PC-9 (cell line): ENCODE data around the gene SMAD1. TPM values are rescaled to one million over a fixed set of nuclear protein-coding genes. Genes with fewer than 3 reads are reported as not detected.

ENCODE experiments used
- BruUV-seq: library from RNA; stranded (reverse); fragments of 400-500 nt; replicated peaks from 2 replicates; lab custom pipeline; 2021; lab: Mats Ljungman, UMichigan
- CTCF ChIA-PET: fragments of 300-600 bp; sonication (Branson Sonifier 250); formaldehyde crosslinking; loops from one replicate; lab custom pipeline; 2022; ENCODE audit warnings: antibody characterized with exemption; lab: Charles Lee
- POLR2A ChIA-PET: fragments of 300-600 bp; sonication (Branson Sonifier 250); formaldehyde crosslinking; loops from one replicate; lab custom pipeline; 2022; ENCODE audit warnings: antibody characterized with exemption; ENCODE audit not compliant: unreplicated experiment; lab: Charles Lee
- DNase-seq, 2 experiments: peaks; one replicate each; pipeline versions ENCODE4 v3.0.0 to v3.0.0-alpha.2; 2015 to 2022; ENCODE audit warnings: mixed read lengths in 1 of 2
- H2AFZ ChIP-seq: fragments of 200-600 bp; sonication (generic); 2 replicates; pipeline ENCODE4 v1.8.1; 2017; ENCODE audit warnings: antibody characterized with exemption
- H3F3A ChIP-seq: fragments of 200-600 bp; sonication (generic); 2 replicates; pipeline ENCODE4 v1.8.1; 2017; ENCODE audit warnings: antibody characterized with exemption, mild to moderate bottlenecking, low read depth; ENCODE audit not compliant: insufficient read depth
- H3K27ac ChIP-seq: fragments of 200-600 bp; sonication (generic); 2 replicates; pipeline ENCODE4 v1.6.1; 2016; ENCODE audit warnings: mixed run types
- H3K27me3 ChIP-seq: fragments of 200-600 bp; sonication (generic); 2 replicates; pipeline ENCODE4 v1.6.1; 2016; ENCODE audit warnings: low read depth, mixed run types; ENCODE audit not compliant: insufficient read depth
- H3K36me3 ChIP-seq: fragments of 200-600 bp; sonication (generic); 2 replicates; pipeline ENCODE4 v1.6.1; 2016; ENCODE audit warnings: low read depth, mixed run types
- H3K4me1 ChIP-seq: fragments of 200-600 bp; sonication (generic); replicated peaks from 2 replicates; pipeline ENCODE4 v1.6.1; 2016; ENCODE audit warnings: mixed run types; ENCODE audit not compliant: insufficient read depth
- H3K4me2 ChIP-seq: fragments of 200-600 bp; sonication (generic); 2 replicates; pipeline ENCODE4 v1.6.1; 2017; ENCODE audit warnings: mixed run types
- H3K4me3 ChIP-seq: fragments of 200-600 bp; sonication (generic); 2 replicates; pipeline ENCODE4 v1.6.1; 2016; ENCODE audit warnings: mixed run types
- H3K79me2 ChIP-seq: fragments of 200-600 bp; sonication (generic); 2 replicates; pipeline ENCODE4 v1.6.1; 2017; ENCODE audit warnings: low read depth, mixed run types
- H3K9me2 ChIP-seq: fragments of 200-600 bp; sonication (generic); 2 replicates; pipeline ENCODE4 v1.8.1; 2017; ENCODE audit warnings: mild to moderate bottlenecking; ENCODE audit not compliant: insufficient read depth
- H3K9me3 ChIP-seq: fragments of 200-600 bp; sonication (generic); 2 replicates; pipeline ENCODE4 v1.8.1; 2016; ENCODE audit warnings: low read depth; ENCODE audit not compliant: insufficient read depth
- H4K20me1 ChIP-seq: fragments of 200-600 bp; sonication (generic); 2 replicates; pipeline ENCODE4 v1.8.1; 2017; ENCODE audit not compliant: insufficient read depth
- CTCF ChIP-seq: fragments of 200-600 bp; sonication (generic); conservative IDR thresholded peaks from 2 replicates; pipeline ENCODE4 v1.6.1; 2017; ENCODE audit warnings: mixed run types, antibody characterized with exemption, mild to moderate bottlenecking, moderate library complexity
- EZH2 ChIP-seq: fragments of 200-600 bp; sonication (generic); IDR thresholded peaks from 2 replicates; pipeline ENCODE4 v1.8.0; 2017; ENCODE audit warnings: antibody characterized with exemption, low read depth
- intact Hi-C: fragments of 100-400 bp; cut with micrococcal nuclease; formaldehyde crosslinking; loops from one replicate; pipeline ENCODE4 v1.10.0; 2022; ENCODE audit not compliant: unreplicated experiment
- total RNA-seq: library from RNA; stranded (reverse); gene quantifications from 2 replicates; pipeline ENCODE4 v1.2.3, GENCODE V29; 2021

The SMAD1 gene
- total RNA-seq, 1 experiment from 2014 or later, result 15.1 TPM

GRCh38 chr4:145535202-145535601 lies 53.5 kb downstream of the SMAD1 start:
- peak in 1 of 2 experiments; percentile 70 for DNase-seq
- H3K4me1 ChIP-seq, result peaks cover 14% of the 10 kb centered on the region
- no peaks in the 10 kb centered on the region for H3K79me2 ChIP-seq
- no peaks in the 10 kb centered on the region for H3K9me2 ChIP-seq
- H3K9me3 ChIP-seq, result no peaks in the 10 kb centered on the region
- ChIA-PET POLR2A (no interaction called here), CTCF (no interaction called here)
- H3K4me2 ChIP-seq, result no peak overlapping the region
- H3K27me3 ChIP-seq, result no peaks in the 10 kb centered on the region
- no peaks in the 10 kb centered on the region for H4K20me1 ChIP-seq
- intact Hi-C loops, result no loop called here
- H2AFZ ChIP-seq, result no peak overlapping the region
- peak overlapping the region; percentile 76 for H3K27ac ChIP-seq
- H3K36me3 ChIP-seq, result no peaks in the 10 kb centered on the region
- no peaks in the 10 kb centered on the region for H3F3A ChIP-seq
- no peak overlapping the region for H3K4me3 ChIP-seq
- no peak for TF ChIP-seq EZH2
- TF ChIP-seq CTCF, result no peak
- no TSS peak for BruUV-seq

- Histone ChIP-seq H2AFZ (no peak overlapping the region), H3K79me2 (no peaks in the 10 kb centered on the region), H3K9me2 (no peaks in the 10 kb centered on the region), H3K4me2 (no peak overlapping the region), H3K27ac (no peak overlapping the region), H3K36me3 (no peaks in the 10 kb centered on the region), H3K27me3 (no peaks in the 10 kb centered on the region), H3K4me1 (peaks cover 14% of the 10 kb centered on the region), H3K9me3 (no peaks in the 10 kb centered on the region), H3F3A (no peaks in the 10 kb centered on the region), H4K20me1 (no peaks in the 10 kb centered on the region), H3K4me3 (no peak overlapping the region)
- no TSS peak for BruUV-seq
- POLR2A ChIA-PET, result no interaction called here
- CTCF ChIA-PET, result no interaction called here
- intact Hi-C loops, result no loop called here
- TF ChIP-seq CTCF (no peak), EZH2 (no peak)
- DNase-seq, result no peak
Observed at GRCh38 chr4:145536044-145536443, 54.4 kb downstream of the SMAD1 start.

GRCh38 chr4:145538596-145538995 lies 56.9 kb downstream of the SMAD1 start:
- H3K4me3 ChIP-seq, result no peak overlapping the region
- H3K9me2 ChIP-seq, result no peaks in the 10 kb centered on the region
- no peaks in the 10 kb centered on the region for H4K20me1 ChIP-seq
- no peak overlapping the region for H3K4me2 ChIP-seq
- BruUV-seq, result no TSS peak
- no peak overlapping the region for H2AFZ ChIP-seq
- no peak overlapping the region for H3K27ac ChIP-seq
- H3K9me3 ChIP-seq, result no peaks in the 10 kb centered on the region
- TF ChIP-seq CTCF (no peak), EZH2 (no peak)
- no peaks in the 10 kb centered on the region for H3K36me3 ChIP-seq
- H3K79me2 ChIP-seq, result no peaks in the 10 kb centered on the region
- POLR2A ChIA-PET, result no interaction called here
- no peaks in the 10 kb centered on the region for H3F3A ChIP-seq
- no peaks in the 10 kb centered on the region for H3K27me3 ChIP-seq
- peaks cover 14% of the 10 kb centered on the region for H3K4me1 ChIP-seq
- intact Hi-C loops, result no loop called here
- CTCF ChIA-PET, result no interaction called here
- DNase-seq, result no peak
